Skin epidermis (tissue), 12 donors: ENCODE results near the gene POU3F2.

ENCODE experiments used
- H3K27ac ChIP-seq, 21 experiments: fragments of 200-600 bp; sonication (generic) in 11 of 21; one replicate each; pipeline ENCODE4 v1.5.0; 2020; ENCODE audit warnings: mild to moderate bottlenecking in 3 of 21, inconsistent platforms in 2 of 21, moderate library complexity in 2 of 21
- H3K4me3 ChIP-seq, 7 experiments: fragments of 200-600 bp; sonication (generic) in 2 of 7; one replicate each; pipeline ENCODE4 v1.5.0; 2020; ENCODE audit warnings: inconsistent platforms in 2 of 7, mild to moderate bottlenecking in 2 of 7, moderate library complexity in 1 of 7

Gene POU3F2

GRCh38 chr6:98834060-98835031 is at the start of gene POU3F2:
POU3F2 (plus strand) TSS chr6:98834574; CDS start chr6:98834874, 300 bp downstream.
- H3K27ac ChIP-seq: no peak within 1 kb of the TSS

GRCh38 chr6:98787435-98787834 is 46.9 kb upstream of the POU3F2 start:
- Histone ChIP-seq H3K4me3 (no peak overlapping the region), H3K27ac (no peak overlapping the region)

More at GRCh38 chr6:98834060-98835031, at the start of gene POU3F2:
- H3K4me3 ChIP-seq: peak within 1 kb of the TSS; percentile 30 to 49 (median 38)

DNA sequence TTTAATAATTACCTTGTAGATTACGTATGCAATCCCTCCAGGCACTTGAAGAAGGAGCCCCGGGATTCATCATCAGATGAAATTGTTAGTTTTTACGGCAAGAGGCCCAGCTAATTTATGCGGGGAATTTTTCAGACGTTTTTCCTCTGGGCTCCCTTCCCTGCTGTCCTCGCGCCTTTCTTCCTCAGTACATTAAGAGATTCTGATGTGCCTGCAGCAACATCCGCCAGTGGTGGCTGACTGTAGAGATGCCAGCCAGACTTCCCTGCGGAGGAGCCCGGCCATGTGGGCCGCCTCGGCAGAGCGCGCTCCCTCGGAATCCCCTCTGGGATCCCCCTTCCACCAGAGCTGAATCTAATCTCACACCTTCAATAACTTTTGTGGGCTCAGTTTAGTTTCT is 46.4 kb upstream of the POU3F2 start:
- no peak overlapping the region for H3K4me3 ChIP-seq
- no peak overlapping the region for H3K27ac ChIP-seq

- Histone ChIP-seq H3K27ac (no peak overlapping the region), H3K4me3 (no peak overlapping the region)
Observed at GRCh38 chr6:98794307-98794842, 40.0 kb upstream of the POU3F2 start.

GRCh38 chr6:98797217-98797994 is 37.0 kb upstream of the POU3F2 start:
- Histone ChIP-seq H3K4me3 (no peak overlapping the region), H3K27ac (no peak overlapping the region)

GRCh38 chr6:98800866-98801265 is 33.5 kb upstream of the POU3F2 start:
- H3K4me3 ChIP-seq: no peak overlapping the region
- H3K27ac ChIP-seq: no peak overlapping the region

- H3K4me3 ChIP-seq: no peak overlapping the region
- no peak overlapping the region for H3K27ac ChIP-seq
Observed at GRCh38 chr6:98808541-98809210, 25.7 kb upstream of the POU3F2 start.

- H3K4me3 ChIP-seq: no peak overlapping the region
- H3K27ac ChIP-seq: no peak overlapping the region
Observed at GRCh38 chr6:98812220-98812619, 22.2 kb upstream of the POU3F2 start.

DNA sequence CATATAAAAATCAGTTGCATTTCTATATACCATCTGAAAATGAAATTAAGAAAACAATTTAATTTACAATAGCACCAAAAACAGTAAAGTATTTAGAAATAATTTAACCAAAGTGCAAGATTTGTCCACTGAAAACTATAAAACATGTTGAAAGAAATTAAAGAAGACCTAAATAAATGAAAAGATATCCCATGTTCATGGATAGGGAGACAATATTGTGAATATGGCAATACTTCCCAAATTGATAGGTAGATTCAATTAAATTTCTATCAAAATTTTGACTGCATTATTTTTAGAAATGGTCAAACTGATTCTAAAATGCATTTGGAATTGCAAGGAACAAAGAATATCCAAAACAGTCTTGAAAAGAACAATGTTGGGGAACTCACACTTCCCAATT is 17.6 kb upstream of the POU3F2 start:
- H3K4me3 ChIP-seq: no peak overlapping the region
- H3K27ac ChIP-seq: no peak overlapping the region

DNA sequence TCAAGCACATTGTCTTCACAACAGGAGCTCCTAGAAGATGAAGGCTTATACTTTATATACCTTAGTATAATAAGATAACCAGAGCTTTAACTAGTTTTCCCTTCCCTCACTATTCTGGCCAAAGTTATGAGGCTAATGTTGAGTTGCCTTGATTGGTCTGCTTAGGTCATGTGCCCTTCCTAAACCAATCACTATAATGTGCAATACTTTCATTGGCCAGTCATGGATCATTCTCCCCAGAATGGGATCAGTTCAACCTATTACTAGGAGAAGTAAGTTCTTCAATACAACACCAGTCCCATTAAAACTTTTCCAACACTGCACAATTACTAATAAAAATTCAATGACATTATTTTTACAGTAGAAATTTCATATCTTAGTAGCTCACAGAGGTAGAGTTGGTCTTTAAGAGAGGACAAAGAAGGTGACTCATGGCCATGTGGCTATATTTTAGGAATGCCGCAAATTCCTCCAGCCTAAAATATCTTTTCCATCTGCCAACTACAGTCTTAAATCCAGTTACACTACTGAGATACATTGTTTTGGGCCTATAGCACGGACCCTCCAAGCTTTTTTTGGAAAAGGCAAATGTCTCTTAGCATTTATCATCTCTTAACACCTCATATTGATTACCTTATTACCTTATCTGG is 12.5 kb upstream of the POU3F2 start:
- no peak overlapping the region for H3K27ac ChIP-seq
- no peak overlapping the region for H3K4me3 ChIP-seq

DNA sequence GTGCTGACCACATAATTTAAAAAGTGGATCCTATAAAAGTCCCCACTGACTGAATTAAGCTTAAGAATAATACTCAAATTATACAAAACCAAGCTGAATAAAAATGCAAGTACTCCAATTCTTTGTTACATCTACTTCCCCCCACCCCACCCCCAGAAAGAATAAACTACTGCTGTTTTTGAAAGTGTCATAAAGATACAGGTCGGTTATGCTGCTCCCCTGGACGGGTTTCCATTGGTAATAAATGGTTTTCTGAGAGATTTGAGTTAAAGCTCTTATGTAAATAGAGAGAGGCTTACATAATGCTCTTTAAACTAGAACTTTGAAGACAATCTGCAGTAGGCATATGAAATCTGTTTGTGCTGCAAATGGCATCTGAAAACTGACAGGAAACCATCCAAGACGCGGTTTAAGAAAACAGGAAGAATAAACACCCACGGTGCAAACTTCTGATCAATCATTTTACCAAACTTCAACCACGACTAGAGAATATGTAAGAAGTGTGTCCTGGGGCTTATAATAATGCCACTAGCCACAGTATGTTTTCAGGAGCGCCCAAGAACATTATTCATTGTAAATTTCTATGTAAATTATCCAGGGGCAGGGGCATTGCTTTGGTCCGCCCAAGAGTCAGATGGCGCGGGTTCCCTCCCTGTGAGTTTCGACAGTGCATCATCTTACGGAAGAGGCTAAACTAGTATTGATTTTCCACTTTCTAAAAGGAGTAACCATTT is 10.8 kb upstream of the POU3F2 start:
- Histone ChIP-seq H3K4me3 (no peak overlapping the region), H3K27ac (no peak overlapping the region)

DNA sequence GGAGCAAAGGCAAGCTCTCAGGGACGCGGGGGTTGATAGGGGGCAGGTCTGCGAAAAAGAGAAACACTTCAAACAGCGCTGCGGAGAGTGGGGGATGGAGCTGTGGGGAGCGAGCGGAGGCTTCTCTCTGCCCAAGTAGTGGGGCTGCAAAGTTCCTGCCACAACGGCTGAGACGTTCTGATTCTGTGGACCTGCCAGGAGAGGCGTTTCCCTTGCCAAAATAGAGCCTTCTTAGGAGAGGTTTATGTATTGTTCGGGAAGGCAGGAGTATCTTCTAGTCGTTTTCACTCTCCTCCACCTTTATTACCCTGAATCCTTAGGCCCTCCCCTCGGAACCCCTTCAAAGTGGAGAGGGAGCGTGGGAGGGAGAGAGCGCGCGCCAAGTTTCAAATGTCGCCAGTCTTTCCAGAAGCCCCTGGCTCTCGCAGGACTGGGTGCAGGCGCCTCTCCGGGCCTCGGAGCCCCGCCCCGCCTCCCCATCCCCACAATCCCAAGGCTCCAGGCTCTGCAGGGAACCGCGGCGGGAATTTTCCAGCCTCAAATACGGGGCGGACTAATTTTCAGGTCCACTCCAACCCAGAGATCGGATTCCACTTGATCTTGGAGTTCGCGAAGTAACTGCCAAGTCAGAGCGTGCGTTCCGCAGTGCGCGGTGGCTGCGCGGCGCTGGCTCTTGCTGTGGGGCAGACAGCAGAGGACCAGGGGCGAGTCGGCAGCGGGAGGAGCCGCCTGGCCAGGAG is 10.0 kb upstream of the POU3F2 start:
- Histone ChIP-seq H3K27ac (no peak overlapping the region), H3K4me3 (peak overlapping the region in 1 of 7 experiments; percentile 11)

DNA sequence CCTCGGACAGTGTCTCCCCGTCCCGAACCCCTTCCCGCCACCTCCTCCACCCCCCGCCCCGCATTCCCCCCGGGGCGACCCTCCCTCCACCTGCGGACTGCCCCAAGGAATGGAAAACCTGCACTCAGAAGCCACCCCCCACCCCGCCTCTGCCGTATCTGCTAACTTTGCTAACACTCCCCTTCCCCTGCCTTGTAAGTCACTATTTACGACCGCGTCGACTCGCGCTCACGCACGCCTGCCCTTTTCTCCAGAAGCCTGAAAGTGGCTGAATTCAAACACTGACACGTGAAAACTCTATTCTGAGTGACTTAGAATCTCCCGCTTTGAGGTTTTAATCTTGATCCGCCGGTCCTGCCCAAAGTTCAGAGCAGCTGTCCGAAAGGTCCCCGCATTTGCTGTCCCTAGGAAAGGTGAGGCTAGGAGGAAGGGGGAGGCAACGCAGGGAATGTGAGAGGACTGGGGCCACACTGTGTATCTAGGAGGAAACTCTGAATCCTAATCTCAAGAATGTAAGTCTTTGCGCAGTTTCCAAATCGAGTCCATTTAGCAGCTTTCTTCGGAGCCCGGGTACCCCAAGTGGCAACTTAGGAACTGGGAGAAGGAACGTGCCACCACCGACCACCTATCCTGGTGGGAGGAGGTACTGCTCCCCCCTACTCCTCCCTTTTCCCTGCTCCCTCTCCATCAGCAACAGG is 9.3 kb upstream of the POU3F2 start:
- Histone ChIP-seq H3K27ac (no peak overlapping the region), H3K4me3 (no peak overlapping the region)

- Histone ChIP-seq H3K4me3 (no peak overlapping the region), H3K27ac (no peak overlapping the region)
Observed at GRCh38 chr6:98825600-98826230, 8.7 kb upstream of the POU3F2 start.

DNA sequence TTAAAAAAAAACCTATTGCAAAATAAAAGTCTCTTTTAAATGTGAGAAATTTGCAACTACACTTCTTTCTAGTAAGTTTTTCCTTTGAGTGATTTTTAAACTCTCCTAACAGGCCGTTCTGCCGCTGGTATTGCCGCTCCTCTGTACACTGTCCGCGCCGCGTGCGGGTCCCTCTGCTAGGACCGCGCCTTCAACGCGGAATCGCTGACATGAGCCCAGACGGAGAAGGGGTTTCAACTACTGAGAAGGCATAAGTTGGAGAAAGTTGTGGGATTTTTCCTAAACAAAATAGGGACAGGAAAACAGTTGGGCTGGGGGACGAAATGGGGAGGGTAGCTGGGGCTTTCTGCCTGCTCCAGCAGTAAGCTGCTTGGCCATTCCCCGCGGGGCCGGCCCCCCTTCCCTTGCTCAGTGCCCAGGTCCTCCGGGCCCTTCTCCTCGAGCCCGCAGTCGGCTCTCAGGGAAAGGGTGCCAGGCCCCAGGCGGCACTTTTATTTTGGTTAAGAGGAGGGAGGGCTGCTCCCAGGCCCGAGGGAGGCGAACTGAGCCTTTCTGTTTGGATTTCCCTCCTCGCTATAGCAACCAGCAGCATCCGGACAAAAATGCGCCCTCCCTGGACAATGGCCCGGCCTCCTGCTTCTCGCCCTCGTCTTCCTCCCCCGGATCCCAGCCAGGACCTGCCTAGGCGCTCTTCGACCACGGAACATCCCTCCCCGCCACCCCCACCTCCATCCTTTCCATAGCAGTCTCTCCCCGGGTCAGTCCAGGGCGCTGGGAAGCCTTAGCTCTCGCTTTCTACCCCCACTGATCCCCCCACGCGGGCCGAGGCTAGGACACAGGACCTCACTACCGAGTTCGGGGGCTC is 6.8 kb upstream of the POU3F2 start:
- H3K4me3 ChIP-seq: no peak overlapping the region
- H3K27ac ChIP-seq: no peak overlapping the region

GRCh38 chr6:98828211-98828788 is 6.1 kb upstream of the POU3F2 start:
- Histone ChIP-seq H3K4me3 (no peak overlapping the region), H3K27ac (no peak overlapping the region)
